Activated T-cell treated with anti-CD3 and anti-CD28 coated beads, Interleukin-2, amount 50 U/mL, for 48 hours (primary cell): Measurements from ENCODE around the gene CYP2B6.
"Not testable (repeated sequence)": the region's sequence is repeated elsewhere in the genome, so short reads cannot be mapped to it uniquely, and the experiment has no call there.

Experiments used
- DNase-seq, 2 experiments: peaks; one replicate each; pipeline ENCODE4 v3.0.0-alpha.2; 2020

Gene CYP2B6

GRCh38 chr19:41045095-41045494 is 54.0 kb downstream of the CYP2B6 start:
- not testable (repeated sequence) for DNase-seq

GRCh38 chr19:41050426-41050825 is 59.3 kb downstream of the CYP2B6 start:
- no peak for DNase-seq

- DNase-seq, result not testable (repeated sequence)
Observed at GRCh38 chr19:41052162-41052561, 61.1 kb downstream of the CYP2B6 start.

- not testable (repeated sequence) for DNase-seq
Observed at GRCh38 chr19:41053331-41053730, 62.2 kb downstream of the CYP2B6 start.

GRCh38 chr19:41064974-41065569 is 74.0 kb downstream of the CYP2B6 start:
- no peak for DNase-seq
